ENCODE measurements around the gene TLE6.
A peak's percentile ranks its signal among the peaks of the same experiment; 100 is the strongest.
"Not testable (repeated sequence)": the region's sequence is repeated elsewhere in the genome, so short reads cannot be mapped to it uniquely, and the experiment has no call there.

The TLE6 gene

DNA sequence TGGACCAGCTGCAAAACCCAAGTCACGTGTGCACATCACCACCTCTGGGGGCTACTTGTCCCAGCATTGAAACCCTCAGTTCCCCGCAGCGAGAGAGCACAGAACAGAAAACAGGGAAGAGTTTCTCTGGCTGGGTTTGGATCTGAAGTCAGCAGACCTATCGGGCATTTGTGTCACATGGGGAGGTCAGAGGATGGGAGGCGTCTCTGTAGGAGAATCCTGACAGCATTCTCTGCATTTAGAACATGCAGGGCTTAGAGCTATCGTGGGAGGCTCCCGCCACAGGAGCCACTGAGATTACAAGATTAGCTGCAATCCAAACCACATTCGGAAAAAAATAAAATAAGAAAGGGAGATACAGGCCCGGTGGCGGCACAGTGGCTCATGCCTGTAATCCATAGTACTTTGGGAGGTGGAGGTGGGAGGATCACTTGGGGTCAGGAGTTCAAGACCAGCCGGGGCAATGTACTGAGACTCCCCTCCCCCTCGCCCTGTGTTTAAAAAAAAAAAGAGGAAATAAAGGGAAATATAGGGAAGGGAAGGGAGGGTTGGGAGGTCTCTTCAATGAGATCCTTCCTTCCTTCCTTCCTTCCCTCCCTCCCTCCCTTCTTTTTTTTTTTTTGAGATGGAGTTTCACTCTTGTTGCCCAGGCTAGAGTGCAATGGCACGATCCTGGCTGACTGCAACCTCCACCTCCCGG is 2.9 kb upstream of the TLE6 start:
- no peak for DNase-seq

GRCh38 chr19:2976609-2977000 is 759 bp upstream of the TLE6 start:
- DNase-seq = no peak

DNA sequence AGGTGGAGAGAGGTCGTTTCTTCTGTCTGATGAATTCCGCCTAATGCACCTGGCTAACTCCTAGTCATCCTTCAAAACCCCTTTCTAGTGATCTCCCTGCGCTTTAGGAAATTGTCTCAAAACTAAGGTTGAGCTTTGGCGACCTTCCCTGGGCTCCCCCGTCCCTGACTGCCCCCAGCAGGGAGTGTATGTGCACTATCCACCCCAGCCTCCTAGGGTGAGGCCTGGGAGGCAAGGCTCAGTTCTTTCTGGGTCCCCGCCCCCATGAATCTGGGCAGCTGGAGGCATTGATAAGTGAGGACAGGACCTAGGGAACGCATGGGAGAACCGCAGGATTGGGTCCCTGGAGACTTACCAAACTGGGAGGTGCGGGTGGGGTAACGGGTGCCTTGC is 378 bp downstream of the TLE6 start:
- DNase-seq = no peak

DNA sequence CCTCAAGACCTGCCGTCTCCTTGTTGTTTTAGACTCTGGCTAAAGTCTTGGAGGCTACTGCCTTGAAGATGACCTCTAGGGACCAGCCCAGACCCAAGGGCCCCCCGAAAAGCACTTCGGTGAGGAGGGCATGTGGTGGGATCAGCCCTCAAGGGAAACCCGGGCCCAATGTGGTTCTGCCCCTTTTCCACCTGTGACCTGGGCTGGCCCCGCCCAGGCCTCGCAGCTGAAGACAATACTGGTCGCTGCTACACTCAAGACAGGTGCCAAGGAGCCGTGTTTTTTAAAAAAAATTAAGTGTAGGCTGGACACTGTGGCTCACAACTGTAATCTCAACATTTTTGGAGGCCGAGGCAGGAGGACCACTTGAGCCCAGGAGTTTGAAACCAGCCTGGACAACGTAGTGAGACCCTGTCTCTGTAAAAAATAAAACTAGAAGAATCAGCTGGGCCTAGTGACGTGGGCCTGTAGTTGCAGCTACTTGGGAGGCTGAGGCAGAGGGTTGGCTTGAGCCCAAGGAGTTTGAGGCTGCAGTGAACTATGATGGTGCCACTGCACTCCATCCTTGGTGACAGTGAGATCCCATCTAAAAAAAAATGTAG is 903 bp downstream of the TLE6 start:
- no peak for DNase-seq

GRCh38 chr19:2978772-2979171 is 1.4 kb downstream of the TLE6 start:
- no peak for DNase-seq

GRCh38 chr19:2981898-2982297 is 4.5 kb downstream of the TLE6 start:
- no peak for DNase-seq

DNA sequence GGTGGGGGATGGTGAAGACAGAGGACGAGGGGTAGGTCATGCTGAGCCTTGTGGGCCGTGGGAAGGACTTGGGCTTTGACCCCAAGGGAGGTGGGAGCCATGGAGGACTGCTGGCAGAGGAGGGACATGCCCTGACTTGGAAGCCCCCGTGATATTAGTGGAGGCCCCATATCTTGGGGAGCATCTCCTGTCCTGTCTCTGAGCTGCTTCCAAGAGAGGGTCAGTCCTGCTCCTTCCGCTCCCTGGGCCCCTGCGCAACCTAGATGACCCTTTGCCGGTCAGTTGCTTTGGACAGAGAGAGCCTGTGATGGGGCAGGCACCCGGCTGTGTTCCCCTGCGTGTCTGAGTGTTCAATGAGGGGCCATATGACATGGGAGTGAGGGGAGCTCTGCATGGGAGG is 5.2 kb downstream of the TLE6 start:
- no peak for DNase-seq

DNA sequence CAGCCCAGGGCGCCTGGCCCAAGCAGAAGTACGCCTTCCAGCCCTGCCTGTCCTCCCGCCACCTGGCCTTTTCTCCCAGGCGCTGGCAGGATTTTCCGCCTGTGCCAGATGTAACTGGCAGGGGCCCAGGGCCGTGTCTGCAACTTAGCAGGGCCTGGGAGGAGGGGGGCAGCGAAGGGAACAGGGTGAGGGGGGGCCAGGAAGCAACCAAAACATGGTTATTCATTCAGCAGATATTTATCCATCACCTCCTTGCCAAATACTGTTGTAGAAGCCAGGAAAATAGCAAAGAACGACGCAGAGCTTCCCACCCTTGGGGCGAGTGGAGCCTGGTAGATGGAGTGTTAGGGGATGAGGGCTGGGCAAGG is 5.6 kb downstream of the TLE6 start:
- peak; percentile 70 for DNase-seq

GRCh38 chr19:2983351-2984214 is 6.2 kb downstream of the TLE6 start:
- DNase-seq = peak; percentile 40

- no peak for DNase-seq
These were observed 6.8 kb downstream of the TLE6 start for GRCh38 chr19:2984215-2984528.

DNA sequence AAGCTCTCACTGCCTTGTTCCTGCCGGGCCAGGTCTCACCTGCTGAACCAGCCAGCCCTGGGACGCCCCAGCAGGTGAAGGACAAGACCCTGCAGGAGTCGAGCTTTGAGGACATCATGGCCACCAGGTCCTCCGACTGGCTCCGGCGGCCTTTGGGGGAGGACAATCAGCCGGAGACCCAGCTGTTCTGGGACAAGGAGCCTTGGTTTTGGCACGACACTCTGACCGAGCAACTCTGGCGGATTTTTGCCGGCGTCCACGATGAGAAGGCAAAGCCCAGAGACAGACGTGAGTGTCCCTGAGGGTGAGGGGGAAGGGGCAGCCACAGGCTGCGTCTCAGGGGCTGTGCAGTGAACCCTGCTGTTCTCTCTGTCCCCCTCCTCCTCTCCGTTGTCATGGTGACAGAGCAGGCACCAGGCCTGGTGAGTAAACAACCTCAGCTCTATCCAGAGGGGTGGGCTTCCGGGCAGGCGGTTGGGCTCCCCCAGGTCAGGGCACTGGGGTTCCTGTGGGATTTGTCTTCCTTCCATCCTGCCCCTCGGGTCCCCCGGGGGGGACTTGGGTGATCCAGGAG is 9.7 kb downstream of the TLE6 start:
- DNase-seq = no peak

DNA sequence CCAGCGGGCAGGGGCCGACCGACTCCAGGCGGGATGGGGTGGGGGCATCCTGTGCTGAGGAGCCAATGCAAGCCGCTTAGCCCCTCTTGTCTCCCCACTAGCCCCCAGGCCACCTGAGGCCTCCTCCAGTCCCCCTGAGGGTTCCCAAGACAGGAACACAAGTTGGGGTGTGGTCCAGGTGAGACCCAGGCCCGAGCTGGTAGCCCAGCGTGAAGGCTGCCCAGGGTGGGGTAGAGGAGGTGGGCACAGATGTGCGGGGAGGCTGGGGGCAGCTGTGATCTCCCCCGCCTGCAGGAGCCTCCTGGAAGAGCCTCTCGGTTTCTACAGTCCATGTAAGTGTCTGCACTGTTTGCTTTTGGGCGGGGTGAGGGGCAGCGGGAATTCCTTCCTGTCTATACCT is 10.4 kb downstream of the TLE6 start:
- DNase-seq = no peak

DNA sequence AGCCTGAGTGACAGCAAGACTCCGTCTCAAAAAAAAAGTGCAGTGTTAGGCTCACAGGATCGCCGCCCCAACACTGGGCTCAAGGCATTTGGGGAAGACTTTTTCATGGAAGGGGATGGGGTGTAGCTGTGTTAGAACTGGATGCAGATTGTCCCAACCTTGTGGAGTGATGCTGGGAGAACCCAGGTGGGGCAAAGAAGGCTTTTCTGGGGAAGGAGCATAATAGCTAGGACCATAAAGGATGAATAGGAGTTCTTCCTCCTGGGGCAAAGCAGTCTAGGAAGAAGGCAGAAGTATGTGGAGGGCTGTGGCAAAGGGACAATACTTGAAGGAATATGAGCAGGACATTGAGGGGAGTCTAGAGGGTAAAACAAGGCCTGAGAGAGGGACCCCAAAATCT is 11.2 kb downstream of the TLE6 start:
- DNase-seq = no peak

DNA sequence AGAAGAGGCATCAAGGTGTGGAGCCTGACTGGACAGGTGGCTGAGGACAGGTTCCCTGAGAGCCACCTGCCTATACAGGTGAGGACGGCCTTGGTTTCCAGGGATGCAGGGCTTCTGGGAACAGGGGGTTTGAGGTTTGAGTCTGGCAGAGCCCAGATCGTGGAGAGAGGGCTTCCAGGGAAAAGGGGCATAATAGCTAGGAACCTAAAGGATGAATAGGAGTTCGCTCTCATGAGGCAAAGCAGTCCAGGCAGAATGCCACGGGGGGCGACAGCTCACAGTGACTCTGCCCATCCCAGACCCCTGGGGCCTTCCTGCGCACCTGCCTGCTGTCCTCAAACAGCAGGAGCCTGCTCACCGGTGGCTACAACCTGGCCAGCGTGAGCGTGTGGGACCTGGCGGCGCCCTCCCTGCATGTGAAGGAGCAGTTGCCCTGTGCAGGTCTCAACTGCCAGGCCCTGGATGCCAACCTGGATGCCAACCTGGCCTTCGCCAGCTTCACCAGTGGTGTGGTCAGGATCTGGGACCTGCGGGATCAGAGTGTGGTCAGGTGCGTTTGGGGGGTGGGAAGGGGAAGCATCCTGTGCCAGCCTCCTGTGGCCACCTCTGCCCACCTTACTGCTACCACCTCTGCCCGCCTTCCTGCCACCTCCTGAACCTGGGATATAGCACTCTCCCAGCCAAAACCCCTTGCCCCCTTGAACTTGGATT is 12.0 kb downstream of the TLE6 start:
- no peak for DNase-seq

DNA sequence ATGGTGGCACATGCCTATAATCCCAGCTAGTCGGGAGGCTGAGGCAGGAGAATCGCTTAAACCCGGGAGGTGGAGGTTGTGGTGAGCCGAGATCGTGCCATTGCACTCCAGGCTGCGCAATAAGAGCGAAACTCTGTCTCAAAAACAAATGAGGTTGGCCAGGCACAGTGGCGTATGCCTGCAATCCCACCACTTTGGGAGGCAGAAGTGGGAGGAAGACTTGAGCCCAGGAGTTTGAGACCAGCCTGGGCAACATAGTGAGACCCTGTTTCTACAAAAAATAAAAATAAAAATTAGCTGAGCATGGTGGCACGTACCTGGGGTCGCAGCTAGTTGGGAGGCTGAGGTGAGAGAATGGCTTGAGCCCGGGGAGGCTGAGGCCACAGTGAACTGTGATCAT is 15.0 kb downstream of the TLE6 start:
- DNase-seq = not testable (repeated sequence)

GRCh38 chr19:2992958-2993357 is 15.6 kb downstream of the TLE6 start:
- no peak for DNase-seq

GRCh38 chr19:2993579-2993978 is 16.2 kb downstream of the TLE6 start:
- DNase-seq = no peak

DNA sequence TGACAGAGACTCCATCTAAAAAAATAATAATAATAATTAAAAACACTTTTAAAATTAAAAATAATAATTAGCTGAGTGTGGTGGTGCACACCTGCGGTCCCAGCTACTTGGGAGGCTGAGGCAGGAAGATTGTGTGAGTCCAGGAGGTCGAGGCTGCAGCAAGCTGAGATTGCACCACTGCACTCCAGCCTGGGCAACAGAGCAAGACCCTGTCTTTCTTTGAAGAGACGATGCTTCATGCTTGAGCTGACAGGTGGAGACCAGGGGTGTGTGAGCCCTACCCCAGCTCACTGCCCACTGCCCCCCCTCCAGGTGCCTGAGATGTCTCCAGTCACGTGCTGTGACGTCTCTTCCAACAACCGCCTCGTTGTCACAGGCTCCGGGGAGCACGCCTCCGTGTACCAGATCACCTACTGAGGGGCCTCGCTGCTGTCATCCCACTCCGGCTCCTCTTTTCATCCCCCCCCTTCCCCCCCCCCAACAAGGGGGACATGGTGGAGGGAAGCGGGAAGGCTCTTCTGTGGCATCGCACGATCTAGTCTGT is 17.3 kb downstream of the TLE6 start:
- no peak for DNase-seq

- DNase-seq = no peak
These were observed 20.4 kb downstream of the TLE6 start for GRCh38 chr19:2997720-2998119.

- DNase-seq = no peak
These were observed 21.3 kb downstream of the TLE6 start for GRCh38 chr19:2998642-2999041.

DNA sequence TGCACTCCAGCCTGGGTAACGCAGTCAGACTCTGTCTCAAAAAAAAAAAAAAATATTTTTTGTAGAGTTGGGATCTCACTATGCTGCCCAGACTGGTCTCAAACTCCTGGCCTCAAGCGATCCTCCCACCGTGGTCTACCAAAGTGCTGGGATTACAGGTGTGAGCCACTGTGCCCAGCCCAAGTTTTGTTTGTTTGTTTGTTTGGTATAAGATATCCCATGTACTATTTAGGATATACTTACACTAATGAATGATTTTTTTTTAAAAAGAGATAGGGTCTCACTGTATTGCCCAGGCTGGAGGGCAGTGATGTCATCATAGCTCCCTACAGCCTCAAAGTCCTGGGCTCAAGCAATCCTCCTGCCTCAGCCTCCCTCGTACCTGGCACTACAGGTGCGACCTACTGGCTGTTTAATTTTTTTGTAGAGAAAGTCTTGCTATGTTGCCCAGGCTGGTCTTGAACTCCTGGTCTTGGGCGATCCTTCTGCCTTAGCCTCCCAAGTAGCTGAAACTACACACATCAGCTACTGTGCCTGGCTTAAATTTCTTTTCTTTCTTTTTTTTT is 24.0 kb downstream of the TLE6 start:
- DNase-seq = no peak

- no peak for DNase-seq
These were observed 25.7 kb downstream of the TLE6 start for GRCh38 chr19:3003046-3003445.

GRCh38 chr19:3004522-3004921 is 27.2 kb downstream of the TLE6 start:
- no peak for DNase-seq
